Stimulated activated CD4-positive, alpha-beta T cell treated with anti-CD3 and anti-CD28 coated beads, Interleukin-4, amount 100 ng/mL, for 48 hours (primary cell): ENCODE data around the gene SUGCT.

Experiments used
- DNase-seq, 2 donors: peaks; one replicate each; pipeline ENCODE4 v3.0.0-alpha.2; 2020; ENCODE audit warnings: low read depth in 2 of 2

Gene SUGCT

DNA sequence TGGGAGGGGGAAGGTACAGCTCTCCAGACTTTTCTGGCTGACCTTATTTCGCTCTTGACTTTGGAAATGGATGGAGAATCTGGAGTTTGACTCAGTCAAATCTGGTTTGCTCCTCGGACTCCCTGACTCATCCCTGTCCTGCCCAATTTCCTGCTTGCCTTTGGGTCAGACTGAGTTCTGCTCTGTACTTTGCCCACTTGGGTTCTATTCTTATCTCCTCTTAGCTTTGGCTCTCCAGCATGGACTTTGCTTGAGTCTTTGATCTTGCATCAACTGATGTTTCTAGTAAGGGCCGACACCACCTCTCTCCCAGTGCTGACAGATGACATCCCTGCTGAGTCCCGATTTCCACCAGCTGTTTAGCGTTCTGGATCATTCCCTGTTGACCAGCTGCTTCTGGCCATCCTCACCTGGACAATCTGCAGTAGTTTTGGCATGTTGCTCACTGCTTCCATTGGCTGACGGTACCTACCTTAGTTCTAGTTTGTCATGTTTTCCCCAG is 335.3 kb downstream of the SUGCT start:
- DNase-seq, result no peak

DNA sequence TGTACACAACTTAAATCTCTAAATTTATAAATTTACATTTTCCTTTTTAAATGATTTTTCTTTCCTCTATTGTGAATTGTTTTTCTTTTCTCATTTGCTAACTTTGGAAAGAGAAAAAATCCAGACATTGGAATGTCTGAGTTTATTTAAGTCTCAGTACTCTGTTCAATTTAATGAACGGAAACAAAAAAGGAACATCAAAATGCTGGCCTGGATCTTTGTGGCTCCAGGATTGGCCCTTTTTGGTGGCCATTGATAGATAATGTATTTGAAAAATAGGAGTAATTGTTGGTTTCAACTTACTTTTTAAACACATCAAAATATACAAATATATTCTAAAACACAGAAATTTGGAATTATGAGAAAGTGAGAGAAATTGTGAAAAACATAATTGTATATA is 336.0 kb downstream of the SUGCT start:
- DNase-seq, result no peak

DNA sequence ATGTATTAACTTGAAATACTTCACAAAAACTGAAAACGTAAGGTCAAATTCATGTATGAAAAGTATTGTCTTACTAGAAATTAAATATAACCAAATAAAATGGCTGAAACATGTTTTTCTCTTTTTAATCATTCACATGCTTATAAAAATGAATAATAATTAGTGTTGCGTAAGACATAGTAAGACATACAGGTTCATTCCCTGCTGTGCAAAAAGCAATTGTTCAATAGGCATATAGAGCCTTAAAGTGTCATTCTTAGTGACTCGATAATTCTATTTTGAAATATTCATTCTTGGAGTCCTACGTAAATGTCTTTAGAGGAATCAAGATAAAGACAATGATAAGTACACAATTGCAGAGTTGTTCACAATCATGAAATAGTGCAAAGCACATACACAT is 337.1 kb downstream of the SUGCT start:
- no peak for DNase-seq

DNA sequence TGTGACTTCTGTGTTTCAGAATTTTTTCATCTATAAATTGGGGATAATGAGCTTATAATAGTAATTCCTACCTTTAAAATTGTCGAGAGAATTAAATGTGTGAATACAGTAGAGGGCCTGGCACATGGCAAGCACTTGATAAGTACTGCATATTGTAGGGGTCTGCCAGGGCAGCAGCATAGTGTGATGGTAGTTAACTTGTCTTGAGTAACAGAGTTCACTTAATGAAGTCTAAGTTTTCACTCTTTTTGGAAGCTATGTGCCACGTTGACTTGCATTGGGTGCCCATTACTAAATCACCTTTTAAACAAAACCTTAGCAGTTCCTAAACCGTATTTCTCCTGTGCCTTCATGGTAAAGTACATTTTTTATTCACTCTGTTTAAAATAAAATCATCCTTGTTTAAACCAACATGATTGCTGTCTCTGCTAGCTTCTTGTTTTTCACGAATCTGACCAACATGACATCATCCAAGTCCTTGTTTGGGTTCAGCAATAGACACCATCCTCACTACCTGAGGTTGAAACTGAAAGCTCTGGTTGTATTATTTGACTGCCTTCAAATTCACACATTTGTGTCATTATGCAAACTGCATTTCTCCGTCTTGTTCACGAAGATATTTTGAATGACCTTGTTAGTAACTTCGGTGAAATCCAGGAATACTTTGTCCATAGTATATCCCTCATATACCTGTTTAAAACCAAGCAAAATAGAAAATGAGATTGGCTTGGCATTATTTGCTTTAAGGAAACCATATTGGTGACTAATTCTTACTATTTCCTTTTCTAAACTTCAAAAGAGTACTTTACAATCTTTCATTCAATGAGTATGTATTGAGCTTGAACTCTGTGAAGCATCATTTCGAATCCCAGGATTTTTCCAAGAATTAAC is 340.2 kb downstream of the SUGCT start:
- DNase-seq, result no peak

DNA sequence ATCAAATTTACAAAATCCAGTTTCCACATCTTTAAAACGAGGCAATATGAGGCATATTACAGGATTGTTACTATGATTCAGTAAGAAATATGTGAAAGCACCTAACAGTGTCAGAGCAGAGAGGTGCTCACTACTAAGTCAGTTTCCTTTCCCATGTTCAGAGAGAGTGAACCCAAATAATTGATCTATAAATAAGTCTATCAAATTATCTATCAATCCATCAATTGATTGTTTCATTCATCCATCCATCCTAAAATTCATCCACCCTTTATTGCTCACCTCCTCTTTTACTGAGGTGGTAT is 340.8 kb downstream of the SUGCT start:
- DNase-seq, result no peak

DNA sequence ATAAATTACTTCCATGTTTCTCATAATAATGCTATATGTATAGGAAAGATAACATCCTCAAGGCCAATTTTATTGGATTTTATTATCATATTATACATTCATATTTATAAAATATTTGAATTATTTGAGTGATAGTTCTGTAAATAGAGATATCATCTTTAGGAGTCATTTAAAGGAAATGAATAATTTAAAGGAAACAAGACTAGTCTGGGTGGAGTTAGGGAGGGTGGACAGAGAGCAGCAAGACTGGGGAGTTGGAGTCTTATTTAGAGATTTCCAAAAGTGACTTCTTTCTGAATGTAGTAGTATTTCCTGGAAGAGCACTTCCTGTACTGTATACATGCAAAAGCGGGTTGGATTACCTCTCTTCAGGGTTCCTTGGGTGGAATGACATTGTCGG is 342.3 kb downstream of the SUGCT start:
- no peak for DNase-seq

DNA sequence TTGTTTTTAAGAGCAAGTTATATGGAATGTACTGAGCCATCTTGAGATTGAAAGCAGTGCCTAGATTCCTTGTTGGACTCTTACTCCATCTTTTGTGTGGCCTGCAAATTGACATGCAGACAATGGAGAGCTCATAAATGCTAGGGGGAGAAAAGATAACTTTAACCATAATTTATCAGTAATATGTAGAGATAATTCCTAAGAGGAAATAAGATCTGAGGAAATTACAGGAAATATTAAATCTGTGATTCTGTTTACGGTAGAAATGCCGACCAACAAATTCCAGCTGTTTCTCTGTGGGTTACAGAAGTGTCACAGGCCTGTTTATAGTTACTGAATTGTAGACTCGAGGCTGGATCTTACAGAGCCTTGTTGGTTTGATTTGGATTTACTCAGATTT is 348.0 kb downstream of the SUGCT start:
- no peak for DNase-seq

DNA sequence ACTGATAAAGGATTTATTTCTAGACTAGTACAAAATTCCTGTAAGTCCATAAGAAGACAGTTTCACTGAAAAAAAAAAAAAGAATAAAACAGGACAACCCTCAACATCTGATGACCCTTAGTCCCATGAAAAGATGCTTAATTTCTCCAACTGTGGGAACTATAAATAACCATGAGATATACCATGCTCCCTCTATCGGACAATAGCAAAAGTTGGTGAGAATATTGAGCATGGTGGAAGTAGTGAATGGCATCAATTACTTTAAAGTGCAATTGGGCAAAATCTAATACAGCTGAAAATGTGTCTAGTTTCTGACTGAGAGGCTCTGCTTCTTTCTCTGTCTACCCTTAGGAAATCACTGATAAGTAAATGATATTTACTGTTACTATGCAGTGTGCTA is 348.8 kb downstream of the SUGCT start:
- no peak for DNase-seq

DNA sequence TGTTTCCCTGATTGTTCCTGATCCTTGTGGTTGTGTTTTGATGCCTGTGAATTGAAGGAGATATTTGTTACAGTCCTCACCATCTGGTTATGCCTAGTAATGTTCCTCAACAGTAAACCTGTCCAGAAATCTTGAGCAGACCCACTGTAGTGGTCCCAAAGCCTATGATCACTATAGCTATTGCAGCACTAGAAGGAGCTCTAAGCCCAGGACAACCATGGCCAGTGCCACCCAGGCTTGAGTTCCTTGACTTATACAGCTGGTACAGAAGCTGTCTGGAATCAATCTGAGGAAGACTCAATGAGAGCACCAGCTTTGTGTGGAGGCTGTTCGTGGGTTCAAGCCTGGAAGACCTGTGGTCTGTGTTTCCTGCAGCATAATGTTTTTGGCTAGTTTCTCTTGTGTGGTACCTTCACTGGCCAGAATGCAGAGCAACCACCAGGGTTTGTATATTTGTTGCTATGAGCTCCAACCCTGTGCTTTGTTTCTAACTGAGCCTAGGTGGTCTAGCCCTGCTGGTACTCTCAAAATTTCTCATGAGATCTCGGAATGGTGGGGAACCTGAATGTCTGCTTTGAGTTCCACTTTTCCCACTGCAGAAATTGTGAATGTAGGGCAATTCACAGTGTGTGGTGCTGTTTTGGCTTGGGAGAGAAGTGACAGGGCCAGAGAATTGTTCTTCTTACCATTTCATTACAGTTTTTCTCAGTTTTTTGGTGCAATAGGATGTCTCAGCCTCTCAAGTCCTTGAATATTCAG is 355.2 kb downstream of the SUGCT start:
- DNase-seq, result no peak

DNA sequence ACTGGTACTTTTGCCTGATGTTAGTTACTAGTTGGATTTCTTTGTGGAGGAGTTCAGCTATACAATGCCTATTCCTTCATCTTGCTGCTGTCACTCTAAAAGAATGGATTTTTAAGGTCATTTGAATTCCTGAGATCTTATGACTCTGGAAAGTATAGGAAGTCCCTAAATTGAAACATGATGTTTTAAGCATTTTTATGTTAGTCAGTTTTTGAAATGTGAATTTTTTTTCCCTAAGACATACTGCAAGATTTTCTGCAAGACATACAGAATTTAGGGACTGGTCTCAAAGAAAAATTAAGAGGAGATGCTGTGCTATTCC is 355.8 kb downstream of the SUGCT start:
- no peak for DNase-seq

DNA sequence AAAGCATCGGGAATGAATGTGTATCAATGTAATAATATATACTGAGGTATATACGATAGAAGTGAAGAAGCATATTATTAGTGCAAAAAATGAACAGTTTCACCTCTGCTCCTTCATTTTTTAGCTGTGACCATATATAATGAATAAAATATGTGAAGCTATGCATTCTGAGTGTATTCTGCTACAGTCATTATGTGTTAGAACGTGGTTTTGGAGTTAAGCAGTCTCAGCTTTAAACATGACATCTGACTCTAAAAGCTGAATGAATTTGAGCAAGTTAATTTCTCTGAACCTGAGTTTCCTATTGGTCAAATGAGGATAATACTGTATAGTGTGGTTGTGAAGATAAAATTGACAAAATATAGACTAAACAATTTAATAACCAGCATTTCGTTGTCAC is 358.1 kb downstream of the SUGCT start:
- no peak for DNase-seq

DNA sequence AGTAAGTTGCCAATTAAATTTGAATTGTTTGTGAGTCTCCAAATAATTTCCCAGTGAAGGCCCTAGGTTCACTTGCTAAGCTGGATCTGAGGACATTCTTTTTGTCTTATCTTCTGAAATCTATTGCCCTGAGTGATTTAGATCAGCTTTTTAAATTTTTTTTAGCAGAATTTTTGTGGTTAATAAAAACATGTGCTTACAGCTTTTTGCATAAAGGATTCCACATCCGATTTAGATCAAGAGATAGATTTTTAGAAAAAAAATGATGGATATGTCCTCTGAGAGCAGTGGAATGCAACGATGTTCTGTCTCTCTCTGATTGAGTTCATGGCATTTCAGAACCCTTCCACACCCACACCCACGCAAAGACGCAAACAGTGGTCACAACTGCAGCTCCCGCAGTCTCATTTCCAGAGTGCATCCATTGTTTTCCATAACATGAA is 358.8 kb downstream of the SUGCT start:
- no peak for DNase-seq

DNA sequence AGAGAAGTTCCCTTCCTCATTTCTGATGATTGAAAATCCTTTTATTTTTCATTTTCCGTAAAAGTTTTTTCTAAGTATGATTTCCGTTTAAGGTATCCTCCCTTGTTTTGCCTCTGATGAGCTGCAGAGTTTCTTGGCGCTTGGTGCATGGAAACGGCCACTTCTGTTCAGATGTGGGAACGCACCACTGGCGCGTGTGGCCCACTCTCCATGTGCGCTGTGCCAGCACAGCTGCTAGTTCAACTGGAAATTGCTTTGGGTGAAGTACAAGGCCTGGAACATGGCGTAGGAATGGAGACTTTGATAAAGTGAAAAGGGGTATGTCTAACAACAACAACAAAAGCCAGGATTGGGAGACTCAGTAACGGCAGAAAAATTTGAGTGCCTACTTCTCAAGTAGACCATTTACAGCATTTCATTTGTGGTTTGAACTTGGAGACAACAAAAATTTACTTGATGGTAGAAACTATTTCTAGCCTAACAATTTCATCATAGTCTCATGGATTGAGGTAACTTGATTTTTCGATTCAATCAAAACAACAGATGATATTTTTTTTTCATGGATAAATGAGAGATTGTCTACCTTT is 364.2 kb downstream of the SUGCT start:
- no peak for DNase-seq

DNA sequence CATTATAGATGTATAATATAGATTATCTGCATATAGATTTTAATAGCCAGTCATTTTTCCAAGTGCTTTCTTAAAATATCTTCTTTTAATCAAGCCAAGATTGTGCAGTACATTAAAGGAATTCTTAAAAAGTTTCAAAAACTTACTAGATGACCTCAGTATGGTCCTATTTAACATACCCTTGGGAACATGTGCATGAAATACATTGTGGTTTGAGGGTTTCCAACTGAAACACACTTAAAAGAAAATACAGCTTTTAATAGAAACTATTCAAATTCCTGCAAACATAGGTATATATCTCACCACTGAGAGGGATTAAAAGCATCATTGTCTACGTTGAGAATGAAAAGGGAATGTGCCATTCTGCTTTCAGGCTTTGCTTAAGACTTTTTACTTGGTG is 364.9 kb downstream of the SUGCT start:
- DNase-seq, result no peak

DNA sequence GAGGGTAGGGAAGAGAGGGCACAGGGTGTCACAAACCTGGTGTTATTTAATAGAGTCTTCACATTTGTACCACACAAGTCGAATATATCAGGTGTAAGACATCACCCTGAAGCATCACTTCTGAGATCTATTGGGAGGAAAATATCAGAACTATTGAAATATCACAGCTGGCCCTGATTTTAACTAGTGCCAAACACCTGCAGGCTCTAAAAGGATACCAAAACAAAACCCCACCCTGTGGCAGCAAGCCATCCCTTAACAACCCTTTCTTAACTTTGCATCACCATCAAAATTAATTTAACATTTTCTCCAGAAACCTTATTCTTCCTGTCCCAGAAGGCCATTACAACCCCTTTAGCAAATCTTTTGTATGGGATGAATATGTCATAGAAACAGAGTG is 365.4 kb downstream of the SUGCT start:
- no peak for DNase-seq

DNA sequence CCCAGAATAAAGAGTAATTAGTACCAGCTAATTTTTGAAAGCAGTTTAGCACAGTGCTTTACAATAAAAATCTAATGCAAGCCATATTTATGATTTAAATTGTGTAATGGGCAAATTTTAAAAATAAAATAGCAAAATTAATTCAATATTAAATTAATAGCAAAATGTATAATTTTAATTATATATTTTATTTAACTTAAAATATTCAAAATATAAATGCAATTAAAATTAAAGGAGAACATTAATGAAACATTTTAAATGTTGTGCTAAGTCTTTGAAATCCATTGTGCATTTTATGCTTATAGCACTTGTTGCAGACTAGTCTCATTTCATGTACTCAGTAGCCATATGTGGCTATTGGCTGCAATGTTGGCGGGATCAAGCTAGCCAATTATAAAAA is 367.6 kb downstream of the SUGCT start:
- DNase-seq, result no peak

DNA sequence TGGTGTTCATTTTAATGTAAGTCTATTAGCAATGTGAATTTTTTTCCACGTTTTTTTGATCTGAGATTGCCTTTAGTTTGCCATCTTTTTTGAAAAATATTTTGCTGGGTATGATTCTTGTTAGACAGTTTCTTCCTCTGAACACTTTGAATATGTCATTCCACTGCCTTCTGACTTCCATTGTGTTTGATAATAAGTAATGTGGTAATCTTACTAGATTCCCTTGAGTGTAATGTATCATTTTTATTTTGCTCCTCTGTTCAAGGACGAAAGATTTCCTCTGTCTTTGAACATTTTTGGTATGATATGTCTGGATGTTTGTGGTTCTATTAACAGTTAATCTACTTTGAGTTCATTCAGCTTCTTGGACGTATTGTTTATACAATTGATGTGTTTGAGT is 371.4 kb downstream of the SUGCT start:
- DNase-seq, result no peak

DNA sequence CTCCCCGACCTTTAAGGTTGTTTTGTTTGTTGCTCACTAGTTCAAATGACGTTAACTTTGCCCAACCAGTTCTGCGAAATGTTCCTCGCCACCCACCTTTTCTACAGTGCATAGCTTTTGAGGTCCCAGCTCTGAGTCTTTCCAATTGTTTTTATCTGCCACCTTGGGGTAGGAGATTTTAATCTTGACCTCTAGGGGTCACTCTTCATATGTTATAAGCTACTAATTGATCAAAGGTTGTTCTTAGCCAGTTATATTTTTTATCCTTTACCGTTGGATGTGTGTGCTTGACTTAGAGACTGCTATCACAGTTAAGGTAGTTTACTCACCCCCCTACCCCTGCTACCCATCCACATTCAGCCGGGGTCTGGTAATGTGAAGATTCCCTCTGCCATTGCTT is 372.4 kb downstream of the SUGCT start:
- no peak for DNase-seq

DNA sequence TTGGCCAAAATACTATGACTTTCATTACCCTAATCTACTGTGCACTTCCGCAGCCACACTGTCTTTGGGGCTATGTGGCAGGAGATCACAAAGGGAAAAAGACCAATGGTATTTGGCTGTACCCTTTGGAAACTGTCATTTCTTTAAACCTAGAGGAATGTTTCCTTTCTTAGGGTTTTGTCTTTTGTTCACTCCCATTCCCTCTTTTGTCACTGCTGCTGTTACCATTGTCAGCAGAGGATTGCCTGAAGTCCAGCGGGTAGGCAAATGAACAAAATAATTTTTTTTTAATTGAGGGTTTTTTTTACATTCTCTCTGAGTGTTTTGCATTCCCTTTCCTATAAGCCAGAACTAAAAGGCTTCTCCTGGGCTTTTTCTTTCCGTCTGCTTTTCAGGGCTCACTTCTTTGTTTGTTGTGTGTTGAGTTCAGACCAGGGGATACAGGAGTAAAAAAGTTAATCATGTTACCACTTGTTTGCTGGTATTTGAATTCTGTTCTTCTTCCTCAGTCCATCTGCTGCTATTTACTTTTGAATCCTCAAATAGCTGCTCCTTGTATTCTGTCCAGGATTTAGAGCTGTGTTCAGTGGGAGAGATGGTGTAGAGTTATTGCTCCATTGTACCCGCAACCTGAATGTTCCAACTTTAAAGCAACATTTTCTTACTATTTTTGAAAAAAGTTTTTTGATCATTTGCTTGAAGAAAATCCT is 374.6 kb downstream of the SUGCT start:
- DNase-seq, result no peak

DNA sequence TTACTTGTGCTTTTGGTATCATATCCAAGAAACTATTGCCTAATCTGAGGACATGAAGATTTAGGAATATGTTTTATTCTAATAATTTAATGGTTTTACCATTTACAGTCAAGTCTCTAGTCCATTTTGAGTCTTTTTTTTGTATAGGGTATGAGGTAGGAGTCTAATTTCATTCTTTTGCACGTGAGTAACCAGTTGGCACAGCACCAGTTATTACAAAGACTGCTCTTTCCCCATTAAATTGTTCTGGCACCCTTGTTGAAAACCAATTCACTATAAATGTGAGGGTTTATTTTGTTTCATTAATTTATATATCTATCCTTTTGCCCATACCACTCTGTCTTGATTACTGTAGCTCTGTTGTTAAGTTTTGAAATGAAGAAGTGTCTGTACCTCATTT is 381.6 kb downstream of the SUGCT start:
- no peak for DNase-seq

DNA sequence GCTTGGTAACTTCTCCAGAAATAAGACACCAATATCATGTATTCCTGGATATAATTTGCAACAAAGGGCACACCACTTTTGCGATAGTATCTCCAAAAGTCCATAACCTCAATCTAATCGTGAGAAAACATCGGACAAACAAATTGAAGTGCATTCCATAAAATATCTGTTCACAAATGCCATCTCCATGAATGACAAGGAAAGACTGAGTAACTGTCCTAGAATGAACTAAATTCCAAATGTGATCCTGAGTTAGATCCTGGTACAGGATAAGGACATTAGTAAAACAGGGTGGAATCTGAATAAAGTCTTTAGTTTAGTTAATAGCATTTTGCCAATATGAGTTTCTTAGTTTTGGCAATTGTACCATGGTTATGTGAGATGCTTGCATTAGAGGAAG is 384.2 kb downstream of the SUGCT start:
- DNase-seq, result no peak

DNA sequence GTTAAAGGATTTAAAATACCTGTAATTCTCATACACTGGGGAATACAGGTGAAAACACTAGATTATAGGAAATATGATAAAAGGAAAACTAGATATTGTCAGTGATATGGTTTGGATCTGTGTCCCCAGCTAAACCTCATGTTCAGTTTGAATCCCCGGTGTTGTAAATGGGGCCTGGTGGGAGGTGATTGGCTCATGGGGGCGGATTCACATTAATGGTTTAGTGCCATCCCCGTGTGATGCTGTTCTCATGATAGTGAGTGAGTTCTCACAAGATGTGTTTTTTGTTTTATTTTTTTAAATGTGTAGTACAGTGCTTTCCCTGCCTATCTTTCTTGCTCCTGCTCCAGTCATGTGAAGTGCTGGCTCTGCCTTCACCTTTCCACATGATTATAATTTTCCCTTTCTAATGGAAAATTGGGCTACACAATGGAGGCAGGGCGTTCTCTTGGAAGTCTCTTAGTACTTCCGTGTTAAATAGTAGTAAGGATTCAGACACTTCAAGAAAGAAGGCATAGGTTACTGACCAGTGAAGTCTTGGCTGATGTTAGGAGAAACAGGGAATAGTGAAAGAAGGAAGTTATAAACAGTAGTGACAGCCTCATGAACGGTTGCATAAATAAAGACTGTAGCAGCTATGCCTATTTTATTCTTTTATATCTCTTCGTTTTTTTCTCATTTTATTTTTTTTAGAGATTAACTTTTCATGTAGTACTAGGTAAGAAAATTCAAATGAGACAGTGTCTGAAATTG is 386.4 kb downstream of the SUGCT start:
- no peak for DNase-seq
